ENCODE measurements around the gene KCTD6. TPM values are rescaled to one million over a fixed set of nuclear protein-coding genes. Genes with fewer than 3 reads are reported as not detected.

The KCTD6 gene
- total and polyA plus RNA-seq, 2 experiments from 2014 or later: 28.3 to 34.6 TPM

DNA sequence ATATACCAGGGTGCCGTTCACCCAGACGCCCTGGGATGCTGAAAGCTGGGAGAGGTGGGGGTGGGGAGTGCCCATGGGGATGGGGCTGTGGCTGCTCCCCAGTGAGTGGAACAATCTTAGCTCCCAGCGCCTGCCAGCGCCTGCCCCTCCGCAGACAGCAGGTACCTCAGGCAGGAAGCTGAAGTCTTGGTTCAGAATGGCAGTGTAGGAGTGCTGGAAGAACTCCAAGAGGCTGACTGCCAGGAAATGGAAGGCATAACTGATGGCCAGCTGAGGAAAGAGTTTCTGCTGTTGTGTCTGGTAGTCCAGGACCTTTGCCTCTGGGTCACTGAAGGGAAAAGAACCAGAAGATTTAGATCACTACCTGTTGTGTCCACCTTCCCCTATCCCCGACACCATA is 36.7 kb downstream of the KCTD6 start:
- H3K4me3 Mint-ChIP-seq: no peak overlapping the region
- H3K36me3 Mint-ChIP-seq (ENCODE audit: low read depth): no peaks in the 10 kb centered on the region

More for the DNA sequence above, 36.7 kb downstream of the KCTD6 start:
- DNase-seq (ENCODE audit: low spot score) (no peak), ATAC-seq (no peak)
- Histone ChIP-seq H3K27me3 (ENCODE audit: insufficient read depth) (no peaks in the 10 kb centered on the region), H3K9me2 (ENCODE audit: insufficient read depth) (no peaks in the 10 kb centered on the region), H3K4me2 (no peak overlapping the region), H3K4me1 (ENCODE audit: insufficient read depth) (peaks cover 6% of the 10 kb centered on the region; the same call in 1 of the 2 replicates), H3K4me3 (no peak overlapping the region), H3K36me3 (ENCODE audit: insufficient read depth) (no peaks in the 10 kb centered on the region), H3K27ac (ENCODE audit: low read depth) (no peak overlapping the region), H4K20me1 (replicated peaks; ENCODE audit: insufficient read depth) (no peaks in the 10 kb centered on the region), H3F3A (replicated peaks; ENCODE audit: low read depth) (no peaks in the 10 kb centered on the region), H2AFZ (no peak overlapping the region), H3K79me2 (replicated peaks; ENCODE audit: insufficient read depth) (no peaks in the 10 kb centered on the region)
- H3K9me3 Mint-ChIP-seq: peaks cover 2% of the 10 kb centered on the region; the same call in 1 of the 3 replicates
- TF ChIP-seq EZH2 (IDR thresholded peaks at IDR 0.05; ENCODE audit: low read depth, unreplicated experiment) (no peak), CREB1 (CRISPR knock-in tag; IDR thresholded peaks at IDR 0.05; ENCODE audit: low read depth) (no peak), STAT1 (IDR thresholded peaks at IDR 0.05; ENCODE audit: unreplicated experiment) (no peak), NANOG (IDR thresholded peaks at IDR 0.05; ENCODE audit: borderline replicate concordance) (no peak), ZNF114 (CRISPR knock-in tag; IDR thresholded peaks at IDR 0.05) (no peak), JUNB (IDR thresholded peaks at IDR 0.05; ENCODE audit: unreplicated experiment) (no peak), ZNF331 (CRISPR knock-in tag; IDR thresholded peaks at IDR 0.05; ENCODE audit: low read depth) (no peak), EZH2phosphoT487 (IDR thresholded peaks at IDR 0.05; ENCODE audit: unreplicated experiment) (no peak), ETS1 (IDR thresholded peaks at IDR 0.05) (no peak), POLR2AphosphoS5 (IDR thresholded peaks at IDR 0.05; ENCODE audit: low read depth) (no peak)
- TF ChIP-seq, protein P1, sequence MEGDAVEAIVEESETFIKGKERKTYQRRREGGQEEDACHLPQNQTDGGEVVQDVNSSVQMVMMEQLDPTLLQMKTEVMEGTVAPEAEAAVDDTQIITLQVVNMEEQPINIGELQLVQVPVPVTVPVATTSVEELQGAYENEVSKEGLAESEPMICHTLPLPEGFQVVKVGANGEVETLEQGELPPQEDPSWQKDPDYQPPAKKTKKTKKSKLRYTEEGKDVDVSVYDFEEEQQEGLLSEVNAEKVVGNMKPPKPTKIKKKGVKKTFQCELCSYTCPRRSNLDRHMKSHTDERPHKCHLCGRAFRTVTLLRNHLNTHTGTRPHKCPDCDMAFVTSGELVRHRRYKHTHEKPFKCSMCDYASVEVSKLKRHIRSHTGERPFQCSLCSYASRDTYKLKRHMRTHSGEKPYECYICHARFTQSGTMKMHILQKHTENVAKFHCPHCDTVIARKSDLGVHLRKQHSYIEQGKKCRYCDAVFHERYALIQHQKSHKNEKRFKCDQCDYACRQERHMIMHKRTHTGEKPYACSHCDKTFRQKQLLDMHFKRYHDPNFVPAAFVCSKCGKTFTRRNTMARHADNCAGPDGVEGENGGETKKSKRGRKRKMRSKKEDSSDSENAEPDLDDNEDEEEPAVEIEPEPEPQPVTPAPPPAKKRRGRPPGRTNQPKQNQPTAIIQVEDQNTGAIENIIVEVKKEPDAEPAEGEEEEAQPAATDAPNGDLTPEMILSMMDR (conservative IDR thresholded peaks at IDR 0.05; ENCODE audit: low read depth in 2 of 2): no peak
- TF ChIP-seq, protein P2, sequence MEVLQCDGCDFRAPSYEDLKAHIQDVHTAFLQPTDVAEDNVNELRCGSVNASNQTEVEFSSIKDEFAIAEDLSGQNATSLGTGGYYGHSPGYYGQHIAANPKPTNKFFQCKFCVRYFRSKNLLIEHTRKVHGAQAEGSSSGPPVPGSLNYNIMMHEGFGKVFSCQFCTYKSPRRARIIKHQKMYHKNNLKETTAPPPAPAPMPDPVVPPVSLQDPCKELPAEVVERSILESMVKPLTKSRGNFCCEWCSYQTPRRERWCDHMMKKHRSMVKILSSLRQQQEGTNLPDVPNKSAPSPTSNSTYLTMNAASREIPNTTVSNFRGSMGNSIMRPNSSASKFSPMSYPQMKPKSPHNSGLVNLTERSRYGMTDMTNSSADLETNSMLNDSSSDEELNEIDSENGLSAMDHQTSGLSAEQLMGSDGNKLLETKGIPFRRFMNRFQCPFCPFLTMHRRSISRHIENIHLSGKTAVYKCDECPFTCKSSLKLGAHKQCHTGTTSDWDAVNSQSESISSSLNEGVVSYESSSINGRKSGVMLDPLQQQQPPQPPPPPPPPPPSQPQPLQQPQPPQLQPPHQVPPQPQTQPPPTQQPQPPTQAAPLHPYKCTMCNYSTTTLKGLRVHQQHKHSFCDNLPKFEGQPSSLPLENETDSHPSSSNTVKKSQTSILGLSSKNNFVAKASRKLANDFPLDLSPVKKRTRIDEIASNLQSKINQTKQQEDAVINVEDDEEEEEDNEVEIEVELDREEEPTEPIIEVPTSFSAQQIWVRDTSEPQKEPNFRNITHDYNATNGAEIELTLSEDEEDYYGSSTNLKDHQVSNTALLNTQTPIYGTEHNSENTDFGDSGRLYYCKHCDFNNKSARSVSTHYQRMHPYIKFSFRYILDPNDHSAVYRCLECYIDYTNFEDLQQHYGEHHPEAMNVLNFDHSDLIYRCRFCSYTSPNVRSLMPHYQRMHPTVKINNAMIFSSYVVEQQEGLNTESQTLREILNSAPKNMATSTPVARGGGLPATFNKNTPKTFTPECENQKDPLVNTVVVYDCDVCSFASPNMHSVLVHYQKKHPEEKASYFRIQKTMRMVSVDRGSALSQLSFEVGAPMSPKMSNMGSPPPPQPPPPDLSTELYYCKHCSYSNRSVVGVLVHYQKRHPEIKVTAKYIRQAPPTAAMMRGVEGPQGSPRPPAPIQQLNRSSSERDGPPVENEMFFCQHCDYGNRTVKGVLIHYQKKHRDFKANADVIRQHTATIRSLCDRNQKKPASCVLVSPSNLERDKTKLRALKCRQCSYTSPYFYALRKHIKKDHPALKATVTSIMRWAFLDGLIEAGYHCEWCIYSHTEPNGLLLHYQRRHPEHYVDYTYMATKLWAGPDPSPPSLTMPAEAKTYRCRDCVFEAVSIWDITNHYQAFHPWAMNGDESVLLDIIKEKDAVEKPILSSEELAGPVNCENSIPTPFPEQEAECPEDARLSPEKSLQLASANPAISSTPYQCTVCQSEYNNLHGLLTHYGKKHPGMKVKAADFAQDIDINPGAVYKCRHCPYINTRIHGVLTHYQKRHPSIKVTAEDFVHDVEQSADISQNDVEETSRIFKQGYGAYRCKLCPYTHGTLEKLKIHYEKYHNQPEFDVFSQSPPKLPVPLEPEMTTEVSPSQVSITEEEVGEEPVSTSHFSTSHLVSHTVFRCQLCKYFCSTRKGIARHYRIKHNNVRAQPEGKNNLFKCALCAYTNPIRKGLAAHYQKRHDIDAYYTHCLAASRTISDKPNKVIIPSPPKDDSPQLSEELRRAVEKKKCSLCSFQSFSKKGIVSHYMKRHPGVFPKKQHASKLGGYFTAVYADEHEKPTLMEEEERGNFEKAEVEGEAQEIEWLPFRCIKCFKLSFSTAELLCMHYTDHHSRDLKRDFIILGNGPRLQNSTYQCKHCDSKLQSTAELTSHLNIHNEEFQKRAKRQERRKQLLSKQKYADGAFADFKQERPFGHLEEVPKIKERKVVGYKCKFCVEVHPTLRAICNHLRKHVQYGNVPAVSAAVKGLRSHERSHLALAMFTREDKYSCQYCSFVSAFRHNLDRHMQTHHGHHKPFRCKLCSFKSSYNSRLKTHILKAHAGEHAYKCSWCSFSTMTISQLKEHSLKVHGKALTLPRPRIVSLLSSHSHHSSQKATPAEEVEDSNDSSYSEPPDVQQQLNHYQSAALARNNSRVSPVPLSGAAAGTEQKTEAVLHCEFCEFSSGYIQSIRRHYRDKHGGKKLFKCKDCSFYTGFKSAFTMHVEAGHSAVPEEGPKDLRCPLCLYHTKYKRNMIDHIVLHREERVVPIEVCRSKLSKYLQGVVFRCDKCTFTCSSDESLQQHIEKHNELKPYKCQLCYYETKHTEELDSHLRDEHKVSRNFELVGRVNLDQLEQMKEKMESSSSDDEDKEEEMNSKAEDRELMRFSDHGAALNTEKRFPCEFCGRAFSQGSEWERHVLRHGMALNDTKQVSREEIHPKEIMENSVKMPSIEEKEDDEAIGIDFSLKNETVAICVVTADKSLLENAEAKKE (CRISPR knock-in tag; IDR thresholded peaks at IDR 0.05): no peak
- TF ChIP-seq, protein P3, sequence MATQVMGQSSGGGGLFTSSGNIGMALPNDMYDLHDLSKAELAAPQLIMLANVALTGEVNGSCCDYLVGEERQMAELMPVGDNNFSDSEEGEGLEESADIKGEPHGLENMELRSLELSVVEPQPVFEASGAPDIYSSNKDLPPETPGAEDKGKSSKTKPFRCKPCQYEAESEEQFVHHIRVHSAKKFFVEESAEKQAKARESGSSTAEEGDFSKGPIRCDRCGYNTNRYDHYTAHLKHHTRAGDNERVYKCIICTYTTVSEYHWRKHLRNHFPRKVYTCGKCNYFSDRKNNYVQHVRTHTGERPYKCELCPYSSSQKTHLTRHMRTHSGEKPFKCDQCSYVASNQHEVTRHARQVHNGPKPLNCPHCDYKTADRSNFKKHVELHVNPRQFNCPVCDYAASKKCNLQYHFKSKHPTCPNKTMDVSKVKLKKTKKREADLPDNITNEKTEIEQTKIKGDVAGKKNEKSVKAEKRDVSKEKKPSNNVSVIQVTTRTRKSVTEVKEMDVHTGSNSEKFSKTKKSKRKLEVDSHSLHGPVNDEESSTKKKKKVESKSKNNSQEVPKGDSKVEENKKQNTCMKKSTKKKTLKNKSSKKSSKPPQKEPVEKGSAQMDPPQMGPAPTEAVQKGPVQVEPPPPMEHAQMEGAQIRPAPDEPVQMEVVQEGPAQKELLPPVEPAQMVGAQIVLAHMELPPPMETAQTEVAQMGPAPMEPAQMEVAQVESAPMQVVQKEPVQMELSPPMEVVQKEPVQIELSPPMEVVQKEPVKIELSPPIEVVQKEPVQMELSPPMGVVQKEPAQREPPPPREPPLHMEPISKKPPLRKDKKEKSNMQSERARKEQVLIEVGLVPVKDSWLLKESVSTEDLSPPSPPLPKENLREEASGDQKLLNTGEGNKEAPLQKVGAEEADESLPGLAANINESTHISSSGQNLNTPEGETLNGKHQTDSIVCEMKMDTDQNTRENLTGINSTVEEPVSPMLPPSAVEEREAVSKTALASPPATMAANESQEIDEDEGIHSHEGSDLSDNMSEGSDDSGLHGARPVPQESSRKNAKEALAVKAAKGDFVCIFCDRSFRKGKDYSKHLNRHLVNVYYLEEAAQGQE (IDR thresholded peaks at IDR 0.05; ENCODE audit: unreplicated experiment): no peak
- no peak overlapping the region for H3K27ac Mint-ChIP-seq
- peaks cover 15% of the 10 kb centered on the region for H3K4me1 Mint-ChIP-seq
- peaks cover 15% of the 10 kb centered on the region for H3K27me3 Mint-ChIP-seq (ENCODE audit: insufficient read depth, low read depth, poor library complexity)
